Fibroblast of villous mesenchyme (primary cell): ENCODE results near the gene KIF6. TPM values are rescaled to one million over a fixed set of nuclear protein-coding genes. Genes with fewer than 3 reads are reported as not detected.

ENCODE experiments used
- DNase-seq: peaks from one replicate; pipeline ENCODE4 v3.0.0-alpha.2; 2010; ENCODE audit warnings: low read depth
- H3K4me3 ChIP-seq: 2 replicates; pipeline ENCODE4 v1.5.1; 2011; ENCODE audit warnings: low read depth, mild to moderate bottlenecking, low read length
- CTCF ChIP-seq: IDR thresholded peaks from 2 replicates; pipeline ENCODE4 v1.5.1; 2012; ENCODE audit warnings: low read depth, mild to moderate bottlenecking, low read length; ENCODE audit not compliant: insufficient read depth
- total RNA-seq: library from RNA; depleted of rRNA; stranded (reverse); fragments of >200 nt; gene quantifications from 2 replicates; pipeline ENCODE4 v1.2.3, GENCODE V29; 2012

The KIF6 gene
- total RNA-seq, 1 donor = 0.43 TPM

GRCh38 chr6:39760226-39760952 is 35.2 kb upstream of the KIF6 start:
- no peak for TF ChIP-seq CTCF
- H3K4me3 ChIP-seq = no peak overlapping the region
- DNase-seq = no peak

GRCh38 chr6:39758905-39759605 is 33.8 kb upstream of the KIF6 start:
- TF ChIP-seq CTCF = no peak
- DNase-seq = no peak

GRCh38 chr6:39756582-39756981 is 31.4 kb upstream of the KIF6 start:
- no peak for TF ChIP-seq CTCF
- DNase-seq = no peak
- H3K4me3 ChIP-seq = no peak overlapping the region

More at GRCh38 chr6:39758905-39759605, 33.8 kb upstream of the KIF6 start:
- H3K4me3 ChIP-seq = no peak overlapping the region

- no peak for DNase-seq
- no peak for TF ChIP-seq CTCF
- no peak overlapping the region for H3K4me3 ChIP-seq
Observed at GRCh38 chr6:39755231-39755630, 30.0 kb upstream of the KIF6 start.

GRCh38 chr6:39754514-39755115 is 29.4 kb upstream of the KIF6 start:
- H3K4me3 ChIP-seq = no peak overlapping the region
- no peak for TF ChIP-seq CTCF
- no peak for DNase-seq

GRCh38 chr6:39753725-39754045 is 28.5 kb upstream of the KIF6 start:
- no peak overlapping the region for H3K4me3 ChIP-seq
- DNase-seq = peak; percentile 2
- TF ChIP-seq CTCF = no peak
